NCI-H2107 (cell line): Measurements from ENCODE around the gene HDAC4.

Experiments used
- DNase-seq: peaks from one replicate; lab custom pipeline; 2025; lab: John Stamatoyannopoulos, UW

Gene HDAC4

GRCh38 chr2:239307921-239308613 lies 92.8 kb downstream of the HDAC4 start:
- DNase-seq = no peak

DNA sequence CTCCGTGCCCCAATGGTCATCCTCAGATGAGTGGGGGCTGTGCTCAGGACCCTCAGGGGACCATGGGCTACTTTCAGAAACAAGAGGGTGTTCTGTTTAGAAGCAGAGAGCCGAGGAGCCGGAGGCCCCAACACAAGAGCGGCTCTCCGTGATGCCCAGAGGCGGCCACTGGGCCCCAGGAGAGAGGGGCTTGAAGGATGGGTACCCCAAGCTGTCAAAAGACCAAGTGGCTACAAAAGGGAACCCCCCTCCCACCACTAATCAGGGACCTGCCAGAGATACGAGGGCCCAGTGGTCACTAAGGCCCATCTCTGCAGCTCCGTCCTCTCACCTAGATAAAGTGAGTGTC lies 93.6 kb downstream of the HDAC4 start:
- no peak for DNase-seq

- no peak for DNase-seq
These were observed 94.3 kb downstream of the HDAC4 start for GRCh38 chr2:239306274-239307220.

DNA sequence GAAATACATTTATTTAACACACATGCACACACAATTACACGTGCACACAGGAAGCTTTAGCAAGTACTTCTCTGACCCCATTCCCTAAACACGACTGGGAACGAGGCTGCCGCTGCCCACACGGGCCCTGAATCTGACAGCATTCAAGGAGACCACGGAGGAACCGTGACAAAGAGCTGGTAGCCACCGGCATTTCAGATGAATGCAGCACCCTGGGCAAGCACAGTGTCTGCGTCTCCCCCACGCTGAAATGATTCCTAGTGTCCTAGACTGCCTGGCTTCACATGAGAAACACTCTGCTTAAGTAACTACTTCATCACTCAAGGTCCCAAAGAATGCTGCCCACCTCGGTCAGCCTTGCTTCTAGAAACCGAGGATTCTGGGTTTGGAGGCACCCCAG lies 95.0 kb downstream of the HDAC4 start:
- DNase-seq = no peak

DNA sequence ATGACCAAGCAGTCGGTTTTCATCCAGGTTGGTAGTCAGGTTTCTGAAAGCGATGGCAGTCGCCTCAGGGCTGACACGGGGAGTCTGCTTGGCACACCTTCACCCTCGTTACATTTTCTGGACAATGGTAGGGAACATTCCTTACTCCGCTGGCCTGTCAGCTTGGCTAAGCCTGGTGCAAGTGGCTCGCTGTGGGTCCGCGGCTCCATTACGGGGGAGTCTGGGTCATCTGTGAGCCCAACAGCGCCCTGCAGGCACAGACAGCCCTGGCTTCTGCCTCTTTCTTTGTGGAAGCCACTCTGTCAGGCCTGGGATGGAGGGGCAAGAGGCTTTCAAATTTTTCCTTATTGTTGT lies 95.6 kb downstream of the HDAC4 start:
- no peak for DNase-seq

DNA sequence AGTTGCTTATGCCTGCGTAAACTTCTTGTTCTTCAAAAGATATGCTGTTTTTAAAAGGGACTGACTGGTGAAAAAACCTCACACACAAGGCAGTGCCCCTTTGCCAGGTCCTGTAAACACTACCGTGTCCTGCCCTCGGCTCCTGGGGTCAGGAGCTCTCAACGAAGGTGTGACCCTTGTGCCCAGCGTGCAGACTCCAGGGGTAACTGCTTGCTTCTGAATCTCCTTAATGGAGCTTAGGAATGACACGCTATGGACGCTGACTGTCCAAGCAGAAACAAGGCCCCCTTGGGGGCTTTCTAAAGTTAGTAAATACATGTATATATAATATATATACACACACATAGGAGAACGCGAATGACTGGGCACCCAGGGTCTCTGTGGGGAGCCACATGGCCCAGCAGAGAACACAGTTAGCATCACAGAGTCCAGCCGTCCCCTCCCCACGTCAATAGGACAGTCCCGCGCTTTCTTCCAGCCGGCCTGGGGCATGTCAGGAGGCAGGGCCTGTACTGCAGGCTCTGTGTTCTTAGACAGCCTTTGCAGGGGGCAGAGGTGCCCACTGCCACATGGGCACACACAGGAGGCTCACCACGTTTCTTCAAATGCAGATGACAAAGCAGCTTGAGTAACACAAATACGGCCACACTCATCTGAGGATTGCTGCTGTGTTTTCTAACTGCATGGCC lies 96.1 kb downstream of the HDAC4 start:
- no peak for DNase-seq

DNA sequence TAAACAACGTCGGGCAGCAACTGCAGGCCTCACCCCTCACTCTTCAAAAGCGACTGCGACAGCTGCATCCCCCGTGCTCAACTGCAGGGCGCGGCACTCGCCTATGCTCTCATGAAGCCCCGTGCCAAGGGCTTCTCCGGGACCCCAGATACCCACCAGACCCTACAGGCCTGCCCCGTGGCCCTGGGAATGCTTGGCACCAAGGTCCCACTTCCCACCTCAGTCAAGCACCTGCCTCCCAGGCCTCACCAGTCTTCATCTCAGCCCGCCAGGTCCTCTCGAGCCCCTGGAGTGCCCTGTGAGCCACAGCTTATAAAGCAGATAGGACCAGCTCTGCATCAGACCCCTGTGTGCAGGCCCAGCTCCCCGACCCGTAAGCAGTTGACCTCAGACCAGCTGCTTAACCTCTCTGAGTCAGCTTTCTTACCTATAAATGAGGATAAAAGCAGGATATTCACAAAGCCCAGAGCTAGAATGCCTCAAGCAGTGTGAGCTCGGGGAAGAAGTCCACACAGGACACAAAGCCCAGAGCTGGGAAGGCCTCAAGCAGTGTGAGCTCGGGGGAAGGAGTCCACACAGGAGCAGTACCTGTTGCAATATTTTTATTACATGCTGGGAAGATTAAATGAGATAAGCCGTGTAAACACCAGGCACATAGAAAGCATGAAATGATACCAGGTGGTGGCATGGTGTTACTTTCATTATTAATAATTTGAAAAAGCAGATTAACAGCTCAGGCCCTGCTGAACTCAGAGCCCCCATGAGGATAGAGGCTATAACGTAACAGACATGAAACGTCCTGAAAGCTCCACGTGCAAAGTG lies 96.9 kb downstream of the HDAC4 start:
- DNase-seq = no peak

- no peak for DNase-seq
These were observed 97.8 kb downstream of the HDAC4 start for GRCh38 chr2:239302808-239303557.

GRCh38 chr2:239302083-239302807 lies 98.6 kb downstream of the HDAC4 start:
- no peak for DNase-seq

- DNase-seq = no peak
These were observed 99.7 kb downstream of the HDAC4 start for GRCh38 chr2:239300871-239301735.

- DNase-seq = no peak
These were observed 100.6 kb downstream of the HDAC4 start for GRCh38 chr2:239300242-239300641.

DNA sequence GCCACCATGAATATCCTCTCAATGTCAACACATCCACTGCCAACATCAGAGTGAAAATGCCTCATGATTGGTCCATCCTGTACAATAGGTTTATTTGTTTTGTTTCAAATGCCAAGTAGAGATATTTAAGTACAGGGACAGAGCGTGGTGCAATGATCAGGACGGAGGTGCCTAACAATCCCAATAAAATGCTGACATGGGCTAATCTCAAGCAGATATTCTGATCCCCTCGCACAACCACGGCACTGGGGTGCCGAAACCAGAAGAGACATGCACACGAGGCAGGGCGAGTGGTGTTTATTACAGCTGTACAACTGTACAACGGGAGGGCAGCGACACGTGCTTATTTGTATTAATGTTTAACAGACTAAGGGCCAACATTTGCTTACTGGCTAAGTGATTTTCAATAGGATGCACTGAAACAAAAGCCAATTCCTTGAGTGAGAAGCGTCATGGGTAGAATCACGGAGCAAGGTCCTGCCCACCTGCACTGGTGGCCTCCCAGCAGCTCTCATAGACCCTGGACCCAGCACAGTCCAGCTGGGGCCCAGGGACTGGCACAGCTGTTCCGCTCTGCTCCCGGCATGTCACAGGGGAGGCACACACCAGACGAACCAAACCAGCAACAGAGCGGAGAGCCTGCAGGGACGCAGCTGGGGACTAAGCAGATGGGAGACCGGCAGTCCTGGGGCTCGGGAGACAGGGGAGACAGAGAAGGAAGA lies 101.4 kb downstream of the HDAC4 start:
- no peak for DNase-seq

DNA sequence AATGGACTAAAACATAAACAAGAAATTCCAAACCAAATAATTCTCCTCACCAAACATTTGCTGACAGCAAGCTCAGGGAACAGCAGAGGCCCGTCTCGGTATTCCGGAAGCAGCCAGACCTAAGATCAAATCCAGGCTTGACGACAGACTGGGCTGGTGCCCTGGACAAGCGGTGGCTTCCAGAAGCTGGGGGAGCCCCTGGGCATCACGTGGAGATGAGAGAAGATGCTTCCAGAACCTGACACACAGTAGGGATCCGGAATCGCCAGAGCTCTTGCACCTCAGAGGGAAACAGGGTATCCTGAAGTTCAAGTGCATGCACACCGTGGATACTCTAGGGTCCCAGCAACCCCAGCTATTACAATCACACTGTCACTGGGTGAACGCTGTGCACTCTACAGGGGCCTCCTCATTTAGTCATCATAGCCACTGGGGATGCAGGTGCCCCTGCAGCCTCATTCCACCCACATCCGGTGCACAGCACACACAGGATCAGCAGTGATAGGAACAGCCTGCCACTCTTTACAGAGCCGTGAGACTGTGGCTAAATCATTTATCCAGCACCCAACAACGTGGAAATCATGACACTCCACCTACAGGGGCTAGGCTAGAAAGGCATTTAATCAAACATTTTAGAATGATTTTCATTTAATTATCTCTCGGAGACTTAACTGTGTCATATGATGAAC lies 102.6 kb downstream of the HDAC4 start:
- no peak for DNase-seq

DNA sequence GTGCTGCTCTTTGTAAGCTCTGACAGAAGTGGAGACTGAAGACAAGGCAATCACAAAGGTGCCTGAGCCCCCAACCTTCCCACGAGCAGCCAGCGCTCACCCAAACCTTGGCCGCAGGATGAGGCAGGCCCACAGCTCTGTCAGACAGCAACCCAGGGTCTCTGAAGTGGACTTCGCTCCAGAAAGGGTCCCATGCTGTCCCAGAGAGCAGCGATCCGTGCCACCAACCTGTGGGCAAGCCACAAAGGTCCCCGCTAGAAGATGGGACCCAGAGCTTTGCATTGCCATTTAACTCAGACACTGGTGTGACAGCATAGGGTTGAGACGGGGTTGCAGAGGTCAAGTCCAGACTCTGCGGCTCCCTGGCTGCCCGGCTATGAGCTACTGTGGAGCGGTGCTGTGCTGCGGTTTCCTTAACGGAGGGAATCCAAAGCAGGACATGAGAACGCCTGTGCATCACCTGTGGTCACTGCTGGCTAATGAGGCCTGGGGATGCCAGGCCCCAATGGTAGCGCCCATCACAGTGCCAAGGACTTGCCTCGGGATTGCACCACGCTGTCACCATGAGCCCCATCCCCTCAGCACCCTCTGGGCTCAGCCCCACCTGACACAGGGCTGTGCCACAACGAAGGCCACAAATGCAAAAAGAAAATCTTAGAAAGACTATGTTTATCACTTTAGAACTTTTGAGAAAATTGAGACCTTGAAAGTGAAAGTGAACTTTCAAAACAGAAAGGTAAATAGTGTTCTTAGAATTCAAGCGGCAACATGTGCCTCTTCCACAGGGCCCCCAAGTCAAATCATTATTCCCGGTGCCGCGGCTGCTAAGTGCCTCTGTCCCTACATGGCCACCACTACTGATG lies 103.4 kb downstream of the HDAC4 start:
- no peak for DNase-seq

DNA sequence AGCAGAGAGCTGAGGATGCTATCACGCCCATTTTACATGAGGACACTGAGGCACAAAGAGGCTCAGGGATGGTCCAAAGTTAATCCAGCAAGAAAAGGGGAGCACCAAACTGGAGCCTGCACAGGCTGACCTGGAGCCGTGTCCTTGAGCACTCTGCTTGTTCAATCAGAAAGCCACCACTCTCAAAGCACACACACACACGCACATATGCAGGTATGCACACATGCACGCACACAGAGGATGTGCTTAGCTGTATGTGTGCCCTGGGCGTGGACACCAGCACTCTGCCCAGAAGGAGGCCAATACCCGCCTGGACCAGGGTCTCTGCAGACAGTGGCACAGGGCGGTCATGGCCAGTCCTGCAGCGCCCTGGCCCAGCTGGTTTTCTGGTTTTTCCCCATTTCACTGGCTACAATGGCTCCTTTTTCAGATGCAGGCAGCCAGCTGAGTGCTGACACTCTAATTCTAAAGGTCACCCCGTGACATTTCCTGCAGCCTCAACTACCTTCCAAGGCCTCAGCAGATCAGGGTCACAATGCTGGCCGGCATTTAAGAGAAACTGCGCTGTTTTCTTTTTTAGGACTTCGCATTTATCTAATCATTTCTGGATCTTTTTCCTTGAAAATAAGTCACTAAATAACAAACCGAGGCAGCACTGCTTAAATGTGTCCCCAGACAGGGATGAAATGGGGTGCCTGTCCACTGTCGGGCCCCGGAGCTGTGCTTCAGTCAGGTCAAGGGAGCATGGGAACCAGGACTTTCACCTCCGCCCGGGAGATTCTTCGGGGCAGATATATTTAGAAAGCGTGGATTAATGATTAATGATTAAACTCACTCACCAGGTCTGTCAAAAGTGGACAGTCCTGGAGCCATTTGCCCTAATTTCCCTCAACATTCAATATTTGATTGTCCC lies 104.5 kb downstream of the HDAC4 start:
- no peak for DNase-seq

DNA sequence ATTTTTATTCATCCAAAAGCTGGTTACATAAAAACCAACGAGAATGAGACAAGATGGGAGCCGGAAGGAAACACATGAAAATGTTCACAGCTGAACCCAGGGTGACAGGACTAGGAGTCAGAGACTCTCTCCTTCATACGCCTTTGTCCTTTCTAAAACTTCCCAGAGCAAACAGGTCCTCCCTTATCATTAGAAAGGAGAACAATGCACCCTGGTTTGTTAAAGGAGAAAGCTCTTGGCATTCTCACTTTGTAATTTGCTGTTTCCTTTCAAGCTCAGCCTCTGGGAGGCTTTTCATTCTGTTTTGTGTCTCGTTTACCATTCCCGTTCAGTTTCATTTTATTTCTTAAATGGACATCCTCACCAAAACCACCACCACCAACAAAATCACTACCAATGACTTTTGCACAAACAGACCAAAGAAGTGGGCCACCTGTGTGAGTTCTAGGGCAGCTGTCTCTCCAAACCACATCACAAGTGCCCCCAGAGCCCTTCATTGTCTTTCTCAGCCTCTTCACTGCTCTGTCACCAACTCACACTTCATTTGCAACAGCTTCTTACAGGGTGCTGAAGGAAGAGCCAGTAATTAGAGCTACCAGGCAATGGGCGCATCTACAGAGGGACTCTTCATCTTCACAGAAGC lies 105.3 kb downstream of the HDAC4 start:
- no peak for DNase-seq
